Stimulated activated effector memory CD8-positive, alpha-beta T cell treated with anti-CD3 and anti-CD28 coated beads, Interleukin-12 subunit alpha, Interleukin-12 subunit beta, amount 100 ng/mL, for 72 hours (primary cell): ENCODE data around the gene CMKLR1.

Experiments used
- ATAC-seq: fragments of 150-1000 bp; cut with Tn5 transposase; 2 replicates; pipeline ENCODE4 v1.10.0; 2021
- DNase-seq, 2 donors: peaks; one replicate each; pipeline ENCODE4 v3.0.0; 2021 to 2022; ENCODE audit warnings: low spot score in 2 of 2
- H3K27ac Mint-ChIP-seq: one replicate; pipeline ENCODE4 v1.8.0; 2022; ENCODE audit warnings: mild to moderate bottlenecking, mixed read lengths
- H3K36me3 Mint-ChIP-seq: one replicate; pipeline ENCODE4 v1.8.0; 2022; ENCODE audit warnings: mild to moderate bottlenecking, mixed read lengths
- H3K4me1 Mint-ChIP-seq: one replicate; pipeline ENCODE4 v1.8.0; 2022; ENCODE audit warnings: mixed read lengths
- H3K4me3 Mint-ChIP-seq: one replicate; pipeline ENCODE4 v1.8.0; 2022; ENCODE audit warnings: mild to moderate bottlenecking, mixed read lengths
- H3K9me3 Mint-ChIP-seq: one replicate; pipeline ENCODE4 v1.8.0; 2022; ENCODE audit warnings: mixed read lengths

CMKLR1 gene

GRCh38 chr12:108369736-108370396 is 30.8 kb upstream of the CMKLR1 start:
- Mint-ChIP-seq H3K4me3 (no peak overlapping the region), H3K36me3 (no peaks in the 10 kb centered on the region), H3K27ac (no peak overlapping the region), H3K4me1 (no peaks in the 10 kb centered on the region), H3K9me3 (peaks cover 10% of the 10 kb centered on the region)
- ATAC-seq (no peak), DNase-seq (no peak)

- Mint-ChIP-seq H3K27ac (no peak overlapping the region), H3K9me3 (peaks cover 6% of the 10 kb centered on the region), H3K4me1 (peaks cover 7% of the 10 kb centered on the region), H3K4me3 (no peak overlapping the region), H3K36me3 (no peaks in the 10 kb centered on the region)
- DNase-seq (no peak), ATAC-seq (no peak)
Observed at GRCh38 chr12:108368089-108368488, 29.0 kb upstream of the CMKLR1 start.

GRCh38 chr12:108367436-108367835 is 28.3 kb upstream of the CMKLR1 start:
- Mint-ChIP-seq H3K4me3 (no peak overlapping the region), H3K27ac (no peak overlapping the region), H3K9me3 (peaks cover under 1% of the 10 kb centered on the region), H3K36me3 (no peaks in the 10 kb centered on the region), H3K4me1 (peaks cover 11% of the 10 kb centered on the region)
- ATAC-seq (no peak), DNase-seq (no peak)

- DNase-seq: no peak
- no peak overlapping the region for H3K27ac Mint-ChIP-seq
- no peaks in the 10 kb centered on the region for H3K36me3 Mint-ChIP-seq
- H3K4me1 Mint-ChIP-seq: peaks cover 15% of the 10 kb centered on the region
- no peak for ATAC-seq
- H3K4me3 Mint-ChIP-seq: no peak overlapping the region
- no peaks in the 10 kb centered on the region for H3K9me3 Mint-ChIP-seq
Observed at GRCh38 chr12:108365324-108365723, 26.2 kb upstream of the CMKLR1 start.

- Mint-ChIP-seq H3K4me1 (peaks cover 17% of the 10 kb centered on the region), H3K4me3 (no peak overlapping the region), H3K27ac (no peak overlapping the region), H3K9me3 (no peaks in the 10 kb centered on the region), H3K36me3 (no peaks in the 10 kb centered on the region)
- ATAC-seq (no peak), DNase-seq (no peak)
Observed at GRCh38 chr12:108364879-108365278, 25.8 kb upstream of the CMKLR1 start.

GRCh38 chr12:108363565-108363964 is 24.5 kb upstream of the CMKLR1 start:
- Mint-ChIP-seq H3K9me3 (no peaks in the 10 kb centered on the region), H3K4me1 (peaks cover 17% of the 10 kb centered on the region), H3K36me3 (no peaks in the 10 kb centered on the region), H3K27ac (no peak overlapping the region), H3K4me3 (no peak overlapping the region)
- no peak for ATAC-seq
- no peak for DNase-seq

- no peaks in the 10 kb centered on the region for H3K9me3 Mint-ChIP-seq
- peaks cover 17% of the 10 kb centered on the region for H3K4me1 Mint-ChIP-seq
- DNase-seq (no peak), ATAC-seq (no peak)
- H3K36me3 Mint-ChIP-seq: no peaks in the 10 kb centered on the region
- no peak overlapping the region for H3K27ac Mint-ChIP-seq
- H3K4me3 Mint-ChIP-seq: no peak overlapping the region
Observed at GRCh38 chr12:108363165-108363564, 24.1 kb upstream of the CMKLR1 start.

- Mint-ChIP-seq H3K9me3 (no peaks in the 10 kb centered on the region), H3K27ac (no peak overlapping the region), H3K36me3 (no peaks in the 10 kb centered on the region), H3K4me3 (no peak overlapping the region), H3K4me1 (peaks cover 17% of the 10 kb centered on the region)
- DNase-seq (no peak), ATAC-seq (no peak)
Observed at GRCh38 chr12:108361606-108362005, 22.5 kb upstream of the CMKLR1 start.

GRCh38 chr12:108360487-108360886 is 21.4 kb upstream of the CMKLR1 start:
- Mint-ChIP-seq H3K27ac (no peak overlapping the region), H3K4me3 (no peak overlapping the region), H3K36me3 (no peaks in the 10 kb centered on the region), H3K9me3 (no peaks in the 10 kb centered on the region), H3K4me1 (peaks cover 17% of the 10 kb centered on the region)
- DNase-seq (no peak), ATAC-seq (no peak)

GRCh38 chr12:108360057-108360456 is 20.9 kb upstream of the CMKLR1 start:
- H3K27ac Mint-ChIP-seq: no peak overlapping the region
- no peak for ATAC-seq
- no peaks in the 10 kb centered on the region for H3K9me3 Mint-ChIP-seq
- peaks cover 17% of the 10 kb centered on the region for H3K4me1 Mint-ChIP-seq
- H3K4me3 Mint-ChIP-seq: no peak overlapping the region
- DNase-seq: no peak
- H3K36me3 Mint-ChIP-seq: no peaks in the 10 kb centered on the region

- H3K4me1 Mint-ChIP-seq: peaks cover 15% of the 10 kb centered on the region
- ATAC-seq (no peak), DNase-seq (no peak)
- H3K4me3 Mint-ChIP-seq: no peak overlapping the region
- no peaks in the 10 kb centered on the region for H3K36me3 Mint-ChIP-seq
- no peak overlapping the region for H3K27ac Mint-ChIP-seq
- H3K9me3 Mint-ChIP-seq: no peaks in the 10 kb centered on the region
Observed at GRCh38 chr12:108358580-108358965, 19.5 kb upstream of the CMKLR1 start.

- H3K36me3 Mint-ChIP-seq: no peaks in the 10 kb centered on the region
- ATAC-seq (no peak), DNase-seq (no peak)
- H3K9me3 Mint-ChIP-seq: no peaks in the 10 kb centered on the region
- no peak overlapping the region for H3K4me3 Mint-ChIP-seq
- H3K4me1 Mint-ChIP-seq: peaks cover 9% of the 10 kb centered on the region
- H3K27ac Mint-ChIP-seq: no peak overlapping the region
Observed at GRCh38 chr12:108357834-108358579, 18.9 kb upstream of the CMKLR1 start.

GRCh38 chr12:108356835-108357806 is 18.0 kb upstream of the CMKLR1 start:
- H3K4me3 Mint-ChIP-seq: no peak overlapping the region
- no peaks in the 10 kb centered on the region for H3K36me3 Mint-ChIP-seq
- H3K27ac Mint-ChIP-seq: no peak overlapping the region
- no peak for DNase-seq
- H3K4me1 Mint-ChIP-seq: peaks cover 6% of the 10 kb centered on the region
- no peak for ATAC-seq
- H3K9me3 Mint-ChIP-seq: no peaks in the 10 kb centered on the region

GRCh38 chr12:108355069-108355468 is 16.0 kb upstream of the CMKLR1 start:
- no peaks in the 10 kb centered on the region for H3K9me3 Mint-ChIP-seq
- H3K4me1 Mint-ChIP-seq: no peaks in the 10 kb centered on the region
- ATAC-seq (no peak), DNase-seq (no peak)
- H3K4me3 Mint-ChIP-seq: no peak overlapping the region
- H3K27ac Mint-ChIP-seq: no peak overlapping the region
- no peaks in the 10 kb centered on the region for H3K36me3 Mint-ChIP-seq

GRCh38 chr12:108352591-108352990 is 13.5 kb upstream of the CMKLR1 start:
- Mint-ChIP-seq H3K27ac (no peak overlapping the region), H3K36me3 (no peaks in the 10 kb centered on the region), H3K4me3 (no peak overlapping the region), H3K4me1 (no peaks in the 10 kb centered on the region), H3K9me3 (no peaks in the 10 kb centered on the region)
- DNase-seq (no peak), ATAC-seq (no peak)
